Measurements from ENCODE around the gene SLC2A5.

The SLC2A5 gene

GRCh38 chr1:9088807-9089206 lies 19.4 kb upstream of the SLC2A5 start:
- DNase-seq, result no peak

- no peak for DNase-seq
These were observed 18.1 kb upstream of the SLC2A5 start for GRCh38 chr1:9087411-9088125.

- no peak for DNase-seq
These were observed 17.4 kb upstream of the SLC2A5 start for GRCh38 chr1:9086796-9087195.

GRCh38 chr1:9086045-9086444 lies 16.6 kb upstream of the SLC2A5 start:
- DNase-seq, result no peak

GRCh38 chr1:9085306-9085940 lies 16.0 kb upstream of the SLC2A5 start:
- no peak for DNase-seq

- no peak for DNase-seq
These were observed 15.5 kb upstream of the SLC2A5 start for GRCh38 chr1:9084906-9085305.

- DNase-seq, result no peak
These were observed 12.0 kb upstream of the SLC2A5 start for GRCh38 chr1:9081473-9081872.

GRCh38 chr1:9080705-9081291 lies 11.4 kb upstream of the SLC2A5 start:
- no peak for DNase-seq

GRCh38 chr1:9079988-9080704 lies 10.7 kb upstream of the SLC2A5 start:
- DNase-seq, result no peak

- no peak for DNase-seq
These were observed 9.5 kb upstream of the SLC2A5 start for GRCh38 chr1:9078752-9079500.

GRCh38 chr1:9078015-9078751 lies 8.7 kb upstream of the SLC2A5 start:
- no peak for DNase-seq

- DNase-seq, result no peak
These were observed 5.6 kb upstream of the SLC2A5 start for GRCh38 chr1:9075022-9075421.

GRCh38 chr1:9073143-9073542 lies 3.7 kb upstream of the SLC2A5 start:
- DNase-seq, result no peak

- DNase-seq, result no peak
These were observed 2.3 kb upstream of the SLC2A5 start for GRCh38 chr1:9071554-9072235.

GRCh38 chr1:9070486-9070885 lies 1.1 kb upstream of the SLC2A5 start:
- no peak for DNase-seq

GRCh38 chr1:9068981-9069325 lies 482 bp downstream of the SLC2A5 start:
- DNase-seq, result no peak

- DNase-seq, result no peak
These were observed 2.3 kb downstream of the SLC2A5 start for GRCh38 chr1:9066945-9067807.

GRCh38 chr1:9065213-9065751 lies 4.2 kb downstream of the SLC2A5 start:
- no peak for DNase-seq

- DNase-seq, result no peak
These were observed 6.6 kb downstream of the SLC2A5 start for GRCh38 chr1:9062846-9063245.

- DNase-seq, result no peak
These were observed 7.4 kb downstream of the SLC2A5 start for GRCh38 chr1:9062021-9062471.
